ENCODE measurements around the gene SUSD4. TPM values are rescaled to one million over a fixed set of nuclear protein-coding genes. Genes with fewer than 3 reads are reported as not detected.

SUSD4 gene
- total and polyA plus RNA-seq, 10 of the 15 experiments (the other 5 are each of a cell fraction or from before 2014, with no cell fraction given), result 0.13 to 1.1 (median 0.26) TPM; not detected in 3

DNA sequence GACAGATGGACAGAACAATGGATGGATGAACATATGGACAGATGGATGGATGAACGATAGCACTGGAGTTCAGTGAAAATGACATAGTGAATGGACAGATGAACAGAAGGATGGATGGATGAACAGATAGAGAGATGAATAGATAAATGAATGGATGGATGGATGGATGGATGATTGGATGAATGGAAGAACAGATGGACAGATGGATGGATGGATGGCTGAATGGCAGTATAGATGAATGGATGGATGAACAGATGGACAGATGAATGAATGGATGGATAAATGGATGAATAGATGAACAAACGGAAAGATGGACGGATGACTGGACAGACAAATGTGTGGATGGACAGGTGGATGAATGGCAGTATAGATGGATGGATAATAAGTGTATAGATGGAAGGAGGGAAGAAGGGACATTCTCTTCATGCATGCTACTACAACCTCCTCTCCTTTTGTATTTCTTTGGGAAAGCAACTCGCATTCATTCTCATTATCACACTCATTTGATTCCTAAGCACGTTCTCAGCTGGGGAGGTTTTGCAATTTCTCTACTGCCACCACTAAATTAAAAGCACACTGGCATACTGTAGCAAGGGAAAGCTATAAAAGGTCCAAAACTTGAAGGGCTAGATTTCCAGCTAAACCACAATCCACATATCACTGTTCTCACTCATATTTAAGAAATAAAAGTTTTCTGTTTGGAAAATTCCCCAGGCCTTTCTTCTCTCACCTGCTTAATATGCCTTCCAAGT is 34.1 kb downstream of the SUSD4 start:
- SMC1A ChIA-PET (ENCODE audit: uncharacterized antibody, unreplicated experiment), result no interaction called here
- CTCF ChIA-PET, result no interaction called here
- Histone ChIP-seq H3K9ac (ENCODE audit: control insufficient read depth, insufficient read depth, low read length) (no peak overlapping the region), H3K4me1 (ENCODE audit: control insufficient read depth, insufficient read depth, low read length) (no peaks in the 10 kb centered on the region), H3K9me3 (replicated peaks; ENCODE audit: control insufficient read depth, insufficient read depth, low read length) (no peaks in the 10 kb centered on the region), H3K4me3 (no peak overlapping the region), H3K27me3 (replicated peaks in 1 of 2; ENCODE audit: control insufficient read depth in 2 of 2, insufficient read depth in 2 of 2, low read length in 1 of 2) (no peaks in the 10 kb centered on the region; a peak in 1 of 4 replicates), H2AFZ (ENCODE audit: control insufficient read depth, low read depth, low read length) (no peak overlapping the region), H3K27ac (ENCODE audit: control insufficient read depth, insufficient read depth) (no peak overlapping the region), H3K79me2 (ENCODE audit: control insufficient read depth, insufficient read depth, low read length) (no peaks in the 10 kb centered on the region), H3K4me2 (ENCODE audit: control insufficient read depth, insufficient read depth) (no peak overlapping the region), H4K20me1 (ENCODE audit: control insufficient read depth, insufficient read depth) (no peaks in the 10 kb centered on the region), H3K36me3 (ENCODE audit: control insufficient read depth in 2 of 2, insufficient read depth in 2 of 2, low read length in 1 of 2) (no peaks in the 10 kb centered on the region)
- DNase-seq (ENCODE audit: low read depth, low spot score) (no peak), ATAC-seq (no peak), FAIRE-seq (no peak)
- no peak for TF ChIP-seq GABPA (IDR thresholded peaks at IDR 0.05; ENCODE audit: low read depth)
- no peak for TF ChIP-seq CBX5 (IDR thresholded peaks at IDR 0.05; ENCODE audit: low read depth)
- no peak for TF ChIP-seq E4F1 (IDR thresholded peaks at IDR 0.05; ENCODE audit: borderline replicate concordance, partially characterized antibody)
- no peak for TF ChIP-seq REST (IDR thresholded peaks at IDR 0.05; ENCODE audit: low read depth, low read length)
- no peak for TF ChIP-seq ETV6 (conservative IDR thresholded peaks at IDR 0.05 in 1 of 2, IDR thresholded peaks at IDR 0.05 in 1 of 2; ENCODE audit: borderline replicate concordance in 1 of 2, low read depth in 1 of 2)
- TF ChIP-seq, protein P1, sequence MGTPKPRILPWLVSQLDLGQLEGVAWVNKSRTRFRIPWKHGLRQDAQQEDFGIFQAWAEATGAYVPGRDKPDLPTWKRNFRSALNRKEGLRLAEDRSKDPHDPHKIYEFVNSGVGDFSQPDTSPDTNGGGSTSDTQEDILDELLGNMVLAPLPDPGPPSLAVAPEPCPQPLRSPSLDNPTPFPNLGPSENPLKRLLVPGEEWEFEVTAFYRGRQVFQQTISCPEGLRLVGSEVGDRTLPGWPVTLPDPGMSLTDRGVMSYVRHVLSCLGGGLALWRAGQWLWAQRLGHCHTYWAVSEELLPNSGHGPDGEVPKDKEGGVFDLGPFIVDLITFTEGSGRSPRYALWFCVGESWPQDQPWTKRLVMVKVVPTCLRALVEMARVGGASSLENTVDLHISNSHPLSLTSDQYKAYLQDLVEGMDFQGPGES (IDR thresholded peaks at IDR 0.05), result no peak
- TF ChIP-seq, protein P2, sequence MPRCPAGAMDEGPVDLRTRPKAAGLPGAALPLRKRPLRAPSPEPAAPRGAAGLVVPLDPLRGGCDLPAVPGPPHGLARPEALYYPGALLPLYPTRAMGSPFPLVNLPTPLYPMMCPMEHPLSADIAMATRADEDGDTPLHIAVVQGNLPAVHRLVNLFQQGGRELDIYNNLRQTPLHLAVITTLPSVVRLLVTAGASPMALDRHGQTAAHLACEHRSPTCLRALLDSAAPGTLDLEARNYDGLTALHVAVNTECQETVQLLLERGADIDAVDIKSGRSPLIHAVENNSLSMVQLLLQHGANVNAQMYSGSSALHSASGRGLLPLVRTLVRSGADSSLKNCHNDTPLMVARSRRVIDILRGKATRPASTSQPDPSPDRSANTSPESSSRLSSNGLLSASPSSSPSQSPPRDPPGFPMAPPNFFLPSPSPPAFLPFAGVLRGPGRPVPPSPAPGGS (IDR thresholded peaks at IDR 0.05; ENCODE audit: borderline replicate concordance, insufficient read depth, low read depth, low read length, poor library complexity, severe bottlenecking), result no peak
- RAD21 ChIA-PET (ENCODE audit: unreplicated experiment), result no interaction called here
- POLR2A ChIA-PET, result no interaction called here
- intact Hi-C loops (cut with micrococcal nuclease; ENCODE audit: unreplicated experiment) (no loop called here), in situ Hi-C loops (cut with MboI) (no loop called here)
- BruUV-seq (replicated peaks), result no TSS peak
- 10% methylated on average over 5 of the region's 5 CpGs for WGBS (ENCODE audit: insufficient coverage, insufficient replicate concordance, low lambda C conversion rate, missing lambda C conversion rate)

All from GM12878 (cell line).